Measurements from ENCODE around the gene TUFT1.
"Not testable (repeated sequence)": the region's sequence is repeated elsewhere in the genome, so short reads cannot be mapped to it uniquely, and the experiment has no call there.

DNA sequence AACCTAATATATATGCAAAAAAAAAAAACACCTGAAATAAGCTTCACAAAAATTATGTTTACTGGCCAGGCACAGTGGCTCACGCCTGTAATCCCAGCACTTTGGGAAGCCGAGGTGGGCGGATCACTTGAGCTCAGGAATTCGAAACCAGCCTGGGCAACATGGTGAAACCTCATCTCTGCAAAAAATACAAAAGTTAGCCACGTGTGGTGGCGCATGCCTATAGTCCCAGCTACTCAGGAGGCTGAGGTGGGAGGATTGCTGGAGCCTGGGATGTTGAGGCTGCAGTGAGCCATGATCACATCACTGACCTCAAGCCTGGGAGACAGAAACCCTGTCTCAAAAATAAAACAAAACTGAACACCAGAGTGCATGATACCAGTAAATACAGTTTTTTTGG, 78.9 kb downstream of the TUFT1 start:
- not testable (repeated sequence) for TF ChIP-seq CTCF (conservative IDR thresholded peaks at IDR 0.05; ENCODE audit: low read depth, low read length); EZH2 (IDR thresholded peaks at IDR 0.05; ENCODE audit: borderline replicate concordance, low read depth, low read length, poor library complexity, severe bottlenecking)

All from A673 (cell line).